GM19099 (cell line): ENCODE results near the gene BMAL1.

ENCODE experiments used
- POLR2A ChIP-seq: IDR thresholded peaks from 3 replicates; pipeline ENCODE4 v1.6.1; 2011; ENCODE audit warnings: low read depth; ENCODE audit not compliant: insufficient read length; ENCODE audit errors: extremely low read depth

Gene BMAL1

GRCh38 chr11:13283636-13284035 lies 6.0 kb downstream of the BMAL1 start:
- TF ChIP-seq POLR2A, result no peak

DNA sequence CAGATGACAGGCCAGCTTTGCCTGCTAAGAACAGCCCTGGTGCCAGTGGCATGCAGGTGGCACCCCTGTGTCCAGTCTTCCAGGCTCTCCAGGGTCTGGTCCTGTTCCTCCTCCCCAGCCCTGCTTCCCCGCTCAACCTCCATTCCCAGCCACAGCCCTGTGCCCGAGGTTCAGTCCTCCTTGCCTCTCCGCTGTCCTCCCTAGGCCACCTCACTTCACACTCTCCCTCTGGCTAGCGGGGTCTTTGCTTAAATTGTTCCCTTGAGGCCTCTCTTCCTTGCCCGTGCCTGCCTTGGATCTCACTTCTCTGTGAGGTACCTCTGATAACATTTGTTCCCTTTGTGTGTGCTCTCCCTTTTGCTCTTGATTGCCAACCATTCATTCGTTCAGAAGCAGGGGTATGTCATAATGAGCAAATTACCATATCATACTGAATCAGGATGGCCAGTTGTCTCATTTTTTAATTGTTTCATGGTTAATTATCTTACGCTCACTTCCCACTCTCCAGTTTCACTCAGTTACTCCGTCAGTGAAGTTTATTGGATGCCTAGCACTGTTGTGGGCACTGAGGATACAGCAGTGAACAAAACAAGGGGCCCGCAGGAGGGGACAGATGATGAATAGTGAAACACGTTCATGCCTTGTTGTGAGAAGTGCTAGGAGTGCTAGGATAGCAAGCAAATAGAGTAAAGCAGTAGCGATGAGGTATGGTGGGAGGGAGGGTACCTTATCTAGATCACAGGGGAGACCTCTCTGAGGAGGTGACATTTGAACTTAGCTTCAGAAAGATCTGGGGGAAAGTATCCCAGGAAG lies 7.4 kb downstream of the BMAL1 start:
- no peak for TF ChIP-seq POLR2A

DNA sequence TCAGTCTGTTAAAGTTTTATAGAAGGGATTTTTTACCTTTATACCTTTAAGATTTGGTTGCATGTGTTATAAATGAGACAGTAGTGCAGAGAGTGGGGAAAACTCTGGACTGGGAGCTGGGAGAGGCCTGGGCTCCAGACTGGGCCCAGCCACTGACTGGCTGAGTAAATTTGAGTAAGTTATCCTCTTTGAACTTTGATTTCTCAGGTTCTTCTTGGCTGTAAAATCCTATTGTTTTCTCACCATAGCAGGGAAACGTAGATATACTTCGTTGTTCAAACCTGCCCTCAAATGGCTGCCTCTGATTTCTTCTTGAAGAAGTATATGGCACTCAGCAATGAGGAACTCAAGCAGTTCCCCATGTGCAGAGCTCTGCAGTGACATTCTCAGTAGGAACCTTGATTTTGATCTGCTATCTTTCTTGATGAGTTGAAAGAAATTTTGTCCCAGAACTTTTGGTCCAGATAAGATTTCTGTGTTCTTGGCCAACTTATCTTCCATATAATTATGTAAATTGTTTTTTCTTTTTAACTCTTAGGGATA lies 8.8 kb downstream of the BMAL1 start:
- no peak for TF ChIP-seq POLR2A

- TF ChIP-seq POLR2A, result no peak
Observed at GRCh38 chr11:13287036-13287435, 9.4 kb downstream of the BMAL1 start.

- no peak for TF ChIP-seq POLR2A
Observed at GRCh38 chr11:13287681-13288080, 10.1 kb downstream of the BMAL1 start.

- TF ChIP-seq POLR2A, result no peak
Observed at GRCh38 chr11:13288375-13289029, 10.9 kb downstream of the BMAL1 start.

DNA sequence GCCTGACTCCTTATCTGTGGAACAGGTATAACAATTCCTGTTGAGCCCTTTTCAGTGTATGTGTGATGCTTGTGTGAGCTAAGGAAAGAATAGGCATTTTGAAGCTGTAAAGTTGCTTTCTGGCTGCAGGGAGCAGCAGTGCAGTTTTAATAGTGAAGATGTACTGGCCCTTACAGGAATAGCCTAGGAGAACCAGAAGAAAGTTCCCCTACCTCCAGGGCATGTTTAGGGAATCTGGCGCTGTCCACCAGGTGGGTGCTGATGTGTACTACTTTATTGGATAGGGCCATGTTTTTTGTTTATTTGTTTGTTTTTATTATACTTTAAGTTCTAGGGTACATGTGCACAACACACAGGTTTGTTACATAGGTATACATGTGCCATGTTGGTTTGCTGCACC lies 11.5 kb downstream of the BMAL1 start:
- no peak for TF ChIP-seq POLR2A

DNA sequence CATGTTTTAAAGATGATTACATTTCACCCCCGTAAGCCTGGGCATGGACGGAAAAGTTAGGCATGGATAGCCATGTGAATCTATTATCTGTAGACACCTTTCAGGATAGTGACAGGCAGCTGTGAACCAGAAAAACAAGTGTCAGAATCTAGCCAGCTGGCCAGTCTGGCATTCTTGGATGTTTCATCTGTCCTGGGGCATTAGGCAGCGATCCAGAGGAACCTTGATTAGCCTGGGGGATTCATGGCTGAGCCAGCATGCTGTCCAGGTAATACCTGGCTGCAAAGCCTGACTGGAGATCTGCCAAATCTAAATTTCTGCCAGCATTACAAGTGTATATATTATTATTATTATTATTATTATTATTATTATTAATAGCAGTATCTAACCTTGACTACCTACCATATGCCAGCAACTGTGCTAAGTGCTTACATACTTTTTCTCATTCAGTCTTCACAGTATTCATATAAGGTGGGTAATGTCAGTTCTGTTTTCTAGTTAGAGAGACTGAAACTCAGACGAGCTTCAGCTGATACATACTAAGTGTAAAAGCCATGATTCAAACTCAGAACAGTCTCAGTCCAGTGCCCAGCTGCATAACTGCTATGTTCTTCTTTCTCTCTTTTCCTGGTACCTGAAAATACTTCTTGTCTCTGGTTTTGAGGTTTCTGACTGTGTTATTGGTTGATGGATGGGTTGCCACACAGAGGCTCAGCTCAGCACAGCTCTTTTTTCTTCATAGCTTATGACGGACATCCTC lies 12.8 kb downstream of the BMAL1 start:
- TF ChIP-seq POLR2A, result no peak

DNA sequence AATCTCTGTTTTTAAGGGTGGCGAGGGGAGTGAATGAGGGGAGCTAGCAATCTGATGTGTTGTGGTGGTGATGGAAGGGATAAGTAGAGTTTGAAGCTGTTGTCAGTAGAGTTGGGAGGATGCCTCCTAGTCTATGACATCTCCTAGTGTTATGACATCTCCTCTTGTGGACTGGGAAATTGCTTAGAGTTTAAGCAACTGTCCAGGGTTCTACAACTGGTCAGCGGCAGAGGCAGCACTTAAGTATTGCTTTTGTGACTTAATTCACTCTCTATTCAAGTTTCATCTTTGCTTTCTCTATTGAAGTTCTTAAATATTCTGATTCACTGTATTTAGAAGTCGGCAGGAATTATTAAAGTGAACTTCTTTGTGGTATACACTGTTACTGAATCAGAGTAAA lies 13.8 kb downstream of the BMAL1 start:
- no peak for TF ChIP-seq POLR2A

DNA sequence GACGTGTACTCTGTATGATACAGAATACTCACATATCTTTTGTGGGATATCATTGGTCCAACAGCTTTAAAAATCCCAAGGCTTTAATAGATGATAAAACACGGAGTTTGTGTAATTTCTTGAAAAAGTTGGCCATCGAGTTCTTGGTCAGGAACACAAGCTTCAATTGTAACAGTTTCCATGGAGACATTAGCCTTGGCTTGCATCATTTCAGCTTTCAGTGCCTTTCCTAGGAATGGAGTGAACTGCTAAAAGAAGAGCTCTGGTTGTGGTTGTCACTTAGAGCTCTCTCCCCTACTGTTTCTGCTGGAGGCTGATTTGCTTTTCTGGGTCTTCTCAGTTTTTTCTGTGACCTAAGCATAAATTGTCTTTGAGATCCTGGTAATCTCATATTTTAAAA lies 14.2 kb downstream of the BMAL1 start:
- no peak for TF ChIP-seq POLR2A

DNA sequence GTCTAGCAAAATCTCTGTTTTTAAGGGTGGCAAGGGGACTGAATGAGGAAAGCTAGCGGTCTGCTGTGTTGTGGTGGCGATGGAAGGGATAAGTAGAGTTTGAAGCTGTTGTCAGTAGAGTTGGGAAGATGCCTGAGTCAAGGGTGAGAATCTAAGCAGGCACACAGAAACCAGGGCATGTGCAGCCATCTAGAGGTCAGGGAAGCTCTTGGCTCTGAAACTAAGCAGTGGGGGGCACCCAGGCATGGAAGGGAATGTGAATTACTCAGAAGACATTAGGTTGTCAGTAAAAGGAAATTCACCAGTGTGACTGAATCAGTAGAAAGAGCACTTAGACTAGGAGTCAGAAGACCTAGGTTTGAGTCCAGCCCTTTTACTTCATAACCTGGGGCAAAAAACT lies 15.4 kb downstream of the BMAL1 start:
- no peak for TF ChIP-seq POLR2A

- TF ChIP-seq POLR2A, result no peak
Observed at GRCh38 chr11:13294178-13294577, 16.6 kb downstream of the BMAL1 start.

GRCh38 chr11:13294771-13295579 lies 17.4 kb downstream of the BMAL1 start:
- no peak for TF ChIP-seq POLR2A

- TF ChIP-seq POLR2A, result no peak
Observed at GRCh38 chr11:13297308-13297916, 19.8 kb downstream of the BMAL1 start.

- no peak for TF ChIP-seq POLR2A
Observed at GRCh38 chr11:13297917-13298356, 20.3 kb downstream of the BMAL1 start.

GRCh38 chr11:13298765-13299164 lies 21.2 kb downstream of the BMAL1 start:
- TF ChIP-seq POLR2A, result no peak
